ELR (cell line): ENCODE results near the gene FUT1.
"Not testable (repeated sequence)": the region's sequence is repeated elsewhere in the genome, so short reads cannot be mapped to it uniquely, and the experiment has no call there.

Experiments
- DNase-seq: peaks from one replicate; pipeline ENCODE4 v3.0.0-alpha.2; 2015; ENCODE audit warnings: low read depth

Gene FUT1

GRCh38 chr19:48718106-48718505 lies 34.3 kb downstream of the FUT1 start:
- DNase-seq, result not testable (repeated sequence)

- peak; percentile 57 for DNase-seq
These were observed 35.7 kb downstream of the FUT1 start for GRCh38 chr19:48716562-48717291.

GRCh38 chr19:48715681-48716171 lies 36.7 kb downstream of the FUT1 start:
- peak; percentile 9 for DNase-seq

GRCh38 chr19:48714759-48715675 lies 37.4 kb downstream of the FUT1 start:
- no peak for DNase-seq

- peak; percentile 99 for DNase-seq
These were observed 38.3 kb downstream of the FUT1 start for GRCh38 chr19:48713864-48714755.

- peak; percentile 52 for DNase-seq
These were observed 39.2 kb downstream of the FUT1 start for GRCh38 chr19:48713041-48713863.

- no peak for DNase-seq
These were observed 41.3 kb downstream of the FUT1 start for GRCh38 chr19:48711106-48711662.

- no peak for DNase-seq
These were observed 44.0 kb downstream of the FUT1 start for GRCh38 chr19:48708471-48708870.

GRCh38 chr19:48705431-48705830 lies 47.0 kb downstream of the FUT1 start:
- DNase-seq, result no peak

- no peak for DNase-seq
These were observed 49.1 kb downstream of the FUT1 start for GRCh38 chr19:48703316-48703715.

GRCh38 chr19:48702701-48703100 lies 49.7 kb downstream of the FUT1 start:
- no peak for DNase-seq

GRCh38 chr19:48698046-48698445 lies 54.4 kb downstream of the FUT1 start:
- peak; percentile 75 for DNase-seq
